ENCODE measurements around the gene SOX13. TPM values are rescaled to one million over a fixed set of nuclear protein-coding genes. Genes with fewer than 3 reads are reported as not detected.

Gene SOX13
- polyA plus RNA-seq, 1 donor (not counting 4 experiments of a cell fraction or from before 2014, with no cell fraction given) = 4.9 TPM

- no peak for TF ChIP-seq CTCF (optimal IDR thresholded peaks at IDR 0.05 in 1 of 3, IDR thresholded peaks at IDR 0.05 in 1 of 3, conservative IDR thresholded peaks at IDR 0.05 in 1 of 3; ENCODE audit: extremely low read depth in 1 of 3, insufficient read depth in 2 of 3, low read length in 3 of 3)
- TF ChIP-seq EZH2 (IDR thresholded peaks at IDR 0.05; ENCODE audit: low read length) = no peak
- no peak overlapping the region for H3K4me2 ChIP-seq (ENCODE audit: control insufficient read depth, extremely low read depth, insufficient read depth, low read depth, low read length)
- no peak overlapping the region for H3K9ac ChIP-seq (ENCODE audit: control insufficient read depth, extremely low read depth, insufficient read depth, low read length)
- H3K4me3 ChIP-seq (ENCODE audit: control insufficient read depth in 2 of 3, extremely low read depth in 1 of 3, insufficient read depth in 2 of 3, low read depth in 1 of 3, low read length in 3 of 3) = no peak overlapping the region
- dilution Hi-C loops (cut with MboI; ENCODE audit: extremely low pct_ligation_motif_present, low sequenced_read_pairs) = no loop called here
- DNase-seq (ENCODE audit: low read depth, low spot score) = no peak
- no peaks in the 10 kb centered on the region for H3K9me3 ChIP-seq (ENCODE audit: control insufficient read depth, low read depth, low read length)
- H3K36me3 ChIP-seq (ENCODE audit: control insufficient read depth in 2 of 2, extremely low read depth in 1 of 2, insufficient read depth in 2 of 2, low read length in 2 of 2) = no peaks in the 10 kb centered on the region
- peaks cover 7% of the 10 kb centered on the region for H3K79me2 ChIP-seq (ENCODE audit: control insufficient read depth, insufficient read depth, low read length)
- peaks cover 16% of the 10 kb centered on the region for H3K4me1 ChIP-seq (ENCODE audit: control insufficient read depth, extremely low read depth, insufficient read depth, low read length)
- H4K20me1 ChIP-seq (ENCODE audit: control insufficient read depth, extremely low read depth, insufficient read depth, low read length) = no peaks in the 10 kb centered on the region
- no peak overlapping the region for H3K27ac ChIP-seq (ENCODE audit: control insufficient read depth, insufficient read depth, low read length)
- no peak overlapping the region for H2AFZ ChIP-seq (ENCODE audit: control insufficient read depth, low read length)
- no peaks in the 10 kb centered on the region for H3K9me1 ChIP-seq (ENCODE audit: control insufficient read depth, extremely low read depth, insufficient read depth, low read length)
- no peak for FAIRE-seq
- H3K27me3 ChIP-seq (ENCODE audit: control insufficient read depth, extremely low read depth, insufficient read depth, low read length) = no peaks in the 10 kb centered on the region
Observed at GRCh38 chr1:204108312-204109141, 35.6 kb downstream of the SOX13 start.

DNA sequence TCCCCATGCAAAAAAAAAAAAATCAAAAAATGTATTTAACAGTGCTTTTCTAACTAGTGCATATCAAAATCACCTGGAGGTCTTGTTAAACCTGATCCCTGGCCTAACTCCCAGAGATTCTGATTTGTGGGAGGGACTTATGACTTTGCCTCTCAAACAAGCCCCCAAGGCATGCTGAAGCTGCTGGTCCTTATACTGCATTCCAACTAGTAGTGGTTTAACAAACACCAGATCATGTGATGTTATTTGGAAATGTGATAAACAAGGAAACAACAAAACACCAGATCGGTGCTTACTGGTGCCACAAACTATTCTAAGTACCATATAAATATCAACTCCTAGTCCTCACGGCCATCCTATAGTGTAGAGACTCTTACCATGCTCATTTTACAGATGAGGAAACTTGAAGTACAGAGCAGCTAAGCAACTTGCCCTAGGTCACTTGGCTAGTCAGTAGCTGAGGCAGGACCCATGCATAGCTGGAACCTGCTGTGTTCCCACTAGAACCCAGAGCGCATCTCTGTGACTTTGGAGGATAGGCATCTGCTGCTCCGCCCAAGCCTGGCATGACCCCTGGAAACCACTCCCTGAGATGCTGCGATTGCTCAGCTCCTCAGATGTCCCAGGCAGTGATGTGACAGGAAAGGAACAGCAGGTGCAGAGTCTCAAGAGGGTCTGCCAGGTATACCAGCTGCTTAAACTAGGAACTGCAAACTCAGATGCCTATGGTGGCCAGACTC, 38.1 kb downstream of the SOX13 start:
- Histone ChIP-seq H3K27ac (ENCODE audit: control insufficient read depth, insufficient read depth, low read length) (no peak overlapping the region), H3K4me1 (ENCODE audit: control insufficient read depth, extremely low read depth, insufficient read depth, low read length) (no peaks in the 10 kb centered on the region), H3K36me3 (ENCODE audit: control insufficient read depth in 2 of 2, extremely low read depth in 1 of 2, insufficient read depth in 2 of 2, low read length in 2 of 2) (peaks cover 0 to 2% of the 10 kb centered on the region in 2 experiments), H3K9me1 (ENCODE audit: control insufficient read depth, extremely low read depth, insufficient read depth, low read length) (no peaks in the 10 kb centered on the region), H3K79me2 (ENCODE audit: control insufficient read depth, insufficient read depth, low read length) (peaks cover 3% of the 10 kb centered on the region), H3K4me3 (ENCODE audit: control insufficient read depth in 2 of 3, extremely low read depth in 1 of 3, insufficient read depth in 2 of 3, low read depth in 1 of 3, low read length in 3 of 3) (no peak overlapping the region), H2AFZ (ENCODE audit: control insufficient read depth, low read length) (no peak overlapping the region), H3K27me3 (ENCODE audit: control insufficient read depth, extremely low read depth, insufficient read depth, low read length) (no peaks in the 10 kb centered on the region), H4K20me1 (ENCODE audit: control insufficient read depth, extremely low read depth, insufficient read depth, low read length) (no peaks in the 10 kb centered on the region), H3K9ac (ENCODE audit: control insufficient read depth, extremely low read depth, insufficient read depth, low read length) (no peak overlapping the region), H3K9me3 (ENCODE audit: control insufficient read depth, low read depth, low read length) (no peaks in the 10 kb centered on the region), H3K4me2 (ENCODE audit: control insufficient read depth, extremely low read depth, insufficient read depth, low read depth, low read length) (no peak overlapping the region)
- TF ChIP-seq CTCF (optimal IDR thresholded peaks at IDR 0.05 in 1 of 3, IDR thresholded peaks at IDR 0.05 in 1 of 3, conservative IDR thresholded peaks at IDR 0.05 in 1 of 3; ENCODE audit: extremely low read depth in 1 of 3, insufficient read depth in 2 of 3, low read length in 3 of 3) (no peak), EZH2 (IDR thresholded peaks at IDR 0.05; ENCODE audit: low read length) (no peak)
- FAIRE-seq = no peak
- dilution Hi-C loops (cut with MboI; ENCODE audit: extremely low pct_ligation_motif_present, low sequenced_read_pairs) = no loop called here
- no peak for DNase-seq (ENCODE audit: low read depth, low spot score)
